Ishikawa (cell line): Measurements from ENCODE around the gene INKA2.

Source experiments
- CEBPB ChIP-seq: IDR thresholded peaks from 2 replicates; pipeline ENCODE4 v1.6.1; 2012
- CREB1 ChIP-seq: IDR thresholded peaks from 2 replicates; pipeline ENCODE4 v1.6.1; 2012; ENCODE audit warnings: low read depth
- EGR1 ChIP-seq: IDR thresholded peaks from 2 replicates; pipeline ENCODE4 v1.6.1; 2012
- EP300 ChIP-seq: IDR thresholded peaks from 2 replicates; pipeline ENCODE4 v1.6.1; 2012; ENCODE audit warnings: borderline replicate concordance
- FOXM1 ChIP-seq: IDR thresholded peaks from 2 replicates; pipeline ENCODE4 v1.6.1; 2012; ENCODE audit warnings: low read depth, borderline replicate concordance
- NFIC ChIP-seq: IDR thresholded peaks from 2 replicates; pipeline ENCODE4 v1.6.1; 2012
- RAD21 ChIP-seq: IDR thresholded peaks from 2 replicates; pipeline ENCODE4 v1.6.1; 2012; ENCODE audit warnings: low read depth
- TAF1 ChIP-seq: IDR thresholded peaks from 2 replicates; pipeline ENCODE4 v1.6.1; 2012; ENCODE audit warnings: low read depth, mild to moderate bottlenecking
- TCF12 ChIP-seq: IDR thresholded peaks from 2 replicates; pipeline ENCODE4 v1.6.1; 2012; ENCODE audit warnings: low read depth
- TEAD4 ChIP-seq: IDR thresholded peaks from 2 replicates; pipeline ENCODE4 v1.6.1; 2012
- YY1 ChIP-seq: IDR thresholded peaks from 2 replicates; pipeline ENCODE4 v1.6.1; 2012; ENCODE audit warnings: low read depth
- ZBTB7A ChIP-seq: IDR thresholded peaks from 2 replicates; pipeline ENCODE4 v1.6.1; 2012; ENCODE audit warnings: low read depth
- TF ChIP-seq, protein P1 (sequence below): IDR thresholded peaks from 2 replicates; pipeline ENCODE4 v1.6.1; 2012; ENCODE audit warnings: low read depth, mild to moderate bottlenecking
- TF ChIP-seq, protein P2 (sequence below): IDR thresholded peaks from 2 replicates; pipeline ENCODE4 v1.6.1; 2012
- TF ChIP-seq, protein P3 (sequence below): IDR thresholded peaks from 2 replicates; pipeline ENCODE4 v1.6.1; 2012

Gene INKA2

DNA sequence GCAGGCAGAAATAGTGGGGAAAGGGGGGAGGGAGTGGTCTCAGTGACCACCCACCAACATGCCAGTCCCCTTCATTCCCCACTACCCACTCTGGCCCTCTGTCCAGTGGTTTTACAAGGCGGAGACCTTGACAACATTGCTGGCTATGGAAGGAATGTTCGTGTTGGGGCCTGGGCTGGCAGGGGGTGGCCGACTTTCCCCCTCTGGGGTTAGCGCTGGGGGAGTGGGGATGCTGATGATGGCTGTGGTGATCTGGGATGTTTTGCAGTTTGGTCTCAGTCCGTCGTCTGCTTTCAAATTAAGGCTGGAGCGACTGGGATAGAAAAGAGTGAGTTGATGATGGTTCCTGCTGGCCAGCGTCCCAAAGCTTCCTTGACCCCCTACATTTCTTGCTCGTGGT lies 36.8 kb upstream of the INKA2 start:
- no peak for TF ChIP-seq TEAD4
- TF ChIP-seq TCF12: no peak
- TF ChIP-seq YY1: no peak
- TF ChIP-seq, protein P1, sequence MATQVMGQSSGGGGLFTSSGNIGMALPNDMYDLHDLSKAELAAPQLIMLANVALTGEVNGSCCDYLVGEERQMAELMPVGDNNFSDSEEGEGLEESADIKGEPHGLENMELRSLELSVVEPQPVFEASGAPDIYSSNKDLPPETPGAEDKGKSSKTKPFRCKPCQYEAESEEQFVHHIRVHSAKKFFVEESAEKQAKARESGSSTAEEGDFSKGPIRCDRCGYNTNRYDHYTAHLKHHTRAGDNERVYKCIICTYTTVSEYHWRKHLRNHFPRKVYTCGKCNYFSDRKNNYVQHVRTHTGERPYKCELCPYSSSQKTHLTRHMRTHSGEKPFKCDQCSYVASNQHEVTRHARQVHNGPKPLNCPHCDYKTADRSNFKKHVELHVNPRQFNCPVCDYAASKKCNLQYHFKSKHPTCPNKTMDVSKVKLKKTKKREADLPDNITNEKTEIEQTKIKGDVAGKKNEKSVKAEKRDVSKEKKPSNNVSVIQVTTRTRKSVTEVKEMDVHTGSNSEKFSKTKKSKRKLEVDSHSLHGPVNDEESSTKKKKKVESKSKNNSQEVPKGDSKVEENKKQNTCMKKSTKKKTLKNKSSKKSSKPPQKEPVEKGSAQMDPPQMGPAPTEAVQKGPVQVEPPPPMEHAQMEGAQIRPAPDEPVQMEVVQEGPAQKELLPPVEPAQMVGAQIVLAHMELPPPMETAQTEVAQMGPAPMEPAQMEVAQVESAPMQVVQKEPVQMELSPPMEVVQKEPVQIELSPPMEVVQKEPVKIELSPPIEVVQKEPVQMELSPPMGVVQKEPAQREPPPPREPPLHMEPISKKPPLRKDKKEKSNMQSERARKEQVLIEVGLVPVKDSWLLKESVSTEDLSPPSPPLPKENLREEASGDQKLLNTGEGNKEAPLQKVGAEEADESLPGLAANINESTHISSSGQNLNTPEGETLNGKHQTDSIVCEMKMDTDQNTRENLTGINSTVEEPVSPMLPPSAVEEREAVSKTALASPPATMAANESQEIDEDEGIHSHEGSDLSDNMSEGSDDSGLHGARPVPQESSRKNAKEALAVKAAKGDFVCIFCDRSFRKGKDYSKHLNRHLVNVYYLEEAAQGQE: no peak
- no peak for TF ChIP-seq FOXM1
- TF ChIP-seq CREB1: no peak
- TF ChIP-seq EGR1: no peak

DNA sequence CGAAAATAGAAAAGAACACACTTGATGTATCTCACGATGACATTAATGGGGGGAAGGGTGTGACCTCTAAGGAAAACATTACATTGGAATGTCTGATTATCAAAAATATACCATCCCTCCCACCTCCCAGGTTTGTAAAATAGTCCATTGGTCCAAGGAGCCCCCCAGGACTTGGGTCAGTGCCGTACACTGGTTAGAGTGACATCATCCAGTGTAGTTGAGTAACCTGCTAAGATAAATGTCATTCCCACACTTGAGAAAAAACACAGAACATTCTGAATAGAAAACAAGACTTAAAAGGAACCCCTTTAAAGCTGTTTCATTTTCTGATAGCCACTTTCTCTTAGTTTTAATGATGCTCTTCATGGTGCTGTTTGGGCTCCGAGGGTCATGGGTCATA lies 31.7 kb upstream of the INKA2 start:
- TF ChIP-seq TEAD4: no peak
- no peak for TF ChIP-seq ZBTB7A
- TF ChIP-seq TCF12: no peak
- no peak for TF ChIP-seq CREB1
- TF ChIP-seq RAD21: no peak
- no peak for TF ChIP-seq TAF1
- TF ChIP-seq EGR1: no peak
- no peak for TF ChIP-seq FOXM1
- TF ChIP-seq, protein P2, sequence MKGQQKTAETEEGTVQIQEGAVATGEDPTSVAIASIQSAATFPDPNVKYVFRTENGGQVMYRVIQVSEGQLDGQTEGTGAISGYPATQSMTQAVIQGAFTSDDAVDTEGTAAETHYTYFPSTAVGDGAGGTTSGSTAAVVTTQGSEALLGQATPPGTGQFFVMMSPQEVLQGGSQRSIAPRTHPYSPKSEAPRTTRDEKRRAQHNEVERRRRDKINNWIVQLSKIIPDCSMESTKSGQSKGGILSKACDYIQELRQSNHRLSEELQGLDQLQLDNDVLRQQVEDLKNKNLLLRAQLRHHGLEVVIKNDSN: no peak
- TF ChIP-seq, protein P1: no peak
- no peak for TF ChIP-seq YY1
- no peak for TF ChIP-seq CEBPB
- no peak for TF ChIP-seq NFIC
- TF ChIP-seq EP300: no peak
- TF ChIP-seq, protein P3, sequence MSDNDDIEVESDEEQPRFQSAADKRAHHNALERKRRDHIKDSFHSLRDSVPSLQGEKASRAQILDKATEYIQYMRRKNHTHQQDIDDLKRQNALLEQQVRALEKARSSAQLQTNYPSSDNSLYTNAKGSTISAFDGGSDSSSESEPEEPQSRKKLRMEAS: no peak

DNA sequence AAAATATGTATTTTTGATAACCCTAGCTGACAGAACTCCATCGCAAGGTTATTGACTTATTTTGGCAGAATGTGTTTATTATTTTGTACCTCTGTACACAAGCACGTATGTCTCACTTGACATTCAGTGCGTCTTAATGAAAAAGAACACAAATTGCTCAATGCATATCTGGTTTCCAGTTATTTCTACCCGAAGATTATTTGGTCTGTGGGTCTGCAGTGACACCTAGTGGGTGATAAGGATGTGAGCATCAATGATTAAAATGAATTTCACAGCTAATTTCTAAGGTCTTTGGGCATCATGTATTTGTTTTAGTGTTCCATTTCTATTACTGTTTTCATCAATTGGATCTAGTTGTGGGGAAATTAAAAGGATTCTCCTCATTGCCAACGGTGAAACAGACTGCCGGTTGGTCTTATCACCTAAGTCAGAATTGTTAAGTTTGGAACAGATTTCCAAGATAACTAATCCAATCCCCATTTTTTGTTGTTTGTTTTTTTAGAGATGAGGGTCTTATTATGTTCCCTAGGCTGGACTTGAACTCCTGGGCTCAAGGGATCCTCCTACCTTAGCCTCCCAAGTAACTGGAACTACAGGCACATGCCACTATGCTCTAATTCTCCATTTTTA lies 30.4 kb upstream of the INKA2 start:
- TF ChIP-seq CEBPB (peak; percentile 79), FOXM1 (no peak), RAD21 (peak; percentile 67)

DNA sequence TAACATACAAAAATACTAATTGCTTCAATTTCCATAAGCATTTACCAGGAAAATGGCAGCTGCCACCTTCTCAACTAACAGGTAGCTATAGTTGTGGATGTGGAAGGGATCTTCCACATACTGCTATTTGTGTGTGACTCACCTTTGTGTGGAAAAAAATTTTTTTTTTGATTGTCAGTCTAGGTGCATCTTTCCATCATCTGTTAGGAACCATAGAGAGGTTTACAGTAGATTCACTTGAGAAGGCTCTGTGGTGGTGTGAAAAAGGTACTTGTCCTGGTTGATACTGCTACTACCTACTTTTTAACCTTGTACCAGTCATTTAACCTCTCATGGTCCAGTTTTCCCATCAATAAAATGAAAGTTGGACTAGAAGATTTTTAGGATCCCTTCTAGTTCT lies 29.4 kb upstream of the INKA2 start:
- TF ChIP-seq YY1: no peak
- TF ChIP-seq ZBTB7A: no peak
- TF ChIP-seq FOXM1: no peak
- no peak for TF ChIP-seq EP300
- TF ChIP-seq CEBPB: no peak
- TF ChIP-seq, protein P3: no peak

DNA sequence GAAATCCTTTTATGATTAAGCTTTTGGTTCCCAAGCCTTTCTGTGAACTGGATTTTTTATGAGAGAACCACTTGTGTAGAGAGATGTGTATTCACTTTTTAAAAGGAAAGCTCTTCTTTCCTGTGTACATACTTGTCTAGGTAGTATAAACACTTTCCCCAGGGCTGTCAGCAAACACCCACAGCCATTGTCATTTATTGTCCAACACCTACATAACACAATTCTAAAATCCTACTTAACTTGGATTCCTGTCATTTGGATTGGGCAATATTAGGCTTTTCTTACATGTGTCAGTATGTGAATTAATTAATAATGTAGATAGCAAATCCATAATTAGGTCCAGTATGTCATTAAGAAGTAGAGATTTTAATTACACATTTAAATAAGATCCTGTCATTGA lies 28.8 kb upstream of the INKA2 start:
- no peak for TF ChIP-seq NFIC
- no peak for TF ChIP-seq ZBTB7A
- no peak for TF ChIP-seq TEAD4
- TF ChIP-seq FOXM1: no peak
- no peak for TF ChIP-seq CEBPB
- TF ChIP-seq EP300: no peak
- TF ChIP-seq, protein P1: no peak
- no peak for TF ChIP-seq RAD21
- no peak for TF ChIP-seq TAF1
- TF ChIP-seq, protein P2: no peak
- no peak for TF ChIP-seq EGR1
- no peak for TF ChIP-seq TCF12
- TF ChIP-seq, protein P3: no peak
- TF ChIP-seq CREB1: no peak
- no peak for TF ChIP-seq YY1
